Activated CD8-positive, alpha-beta T cell treated with anti-CD3 and anti-CD28 coated beads, Interleukin-2, amount 10 ng/mL, durations not matched to agents 7 days and 5 days (primary cell): ENCODE data around the gene PCLO. TPM values are rescaled to one million over a fixed set of nuclear protein-coding genes. Genes with fewer than 3 reads are reported as not detected.

Source experiments
- ATAC-seq: fragments of 150-1000 bp; cut with Tn5 transposase; one replicate; pipeline ENCODE4 v1.10.0; 2021; ENCODE audit warnings: moderate library complexity
- CTCF ChIA-PET: fragments of 350-600 bp; sonication (Branson Sonifier 250); formaldehyde crosslinking; loops from one replicate; lab custom pipeline; 2021; ENCODE audit warnings: antibody characterized with exemption; lab: Charles Lee
- POLR2A ChIA-PET: fragments of 350-600 bp; sonication (Branson Sonifier 250); formaldehyde crosslinking; loops from one replicate; lab custom pipeline; 2021; ENCODE audit warnings: antibody characterized with exemption; lab: Charles Lee
- DNase-seq: peaks from one replicate; pipeline ENCODE4 v3.0.0-alpha.2; 2020
- H3K27ac Mint-ChIP-seq: one replicate; pipeline ENCODE4 v1.8.0; 2021; ENCODE audit warnings: mild to moderate bottlenecking, mixed read lengths
- H3K27me3 Mint-ChIP-seq: one replicate; pipeline ENCODE4 v1.8.0; 2021; ENCODE audit warnings: low read depth, mixed read lengths
- H3K36me3 Mint-ChIP-seq: one replicate; pipeline ENCODE4 v1.8.0; 2021; ENCODE audit warnings: low read depth, mixed read lengths
- H3K4me1 Mint-ChIP-seq: one replicate; pipeline ENCODE4 v1.8.0; 2021; ENCODE audit warnings: low read depth, mixed read lengths
- H3K4me3 Mint-ChIP-seq: one replicate; pipeline ENCODE4 v1.8.0; 2021; ENCODE audit warnings: mild to moderate bottlenecking, mixed read lengths
- H3K9me3 Mint-ChIP-seq: one replicate; pipeline ENCODE4 v1.8.0; 2022; ENCODE audit warnings: mixed read lengths; ENCODE audit not compliant: insufficient read depth
- total RNA-seq, 2 experiments: library from RNA; stranded (reverse); gene quantifications; one replicate each; pipeline ENCODE4 v1.2.3, GENCODE V29; 2021

Gene PCLO
- total RNA-seq, 2 experiments from 2014 or later, result not detected

DNA sequence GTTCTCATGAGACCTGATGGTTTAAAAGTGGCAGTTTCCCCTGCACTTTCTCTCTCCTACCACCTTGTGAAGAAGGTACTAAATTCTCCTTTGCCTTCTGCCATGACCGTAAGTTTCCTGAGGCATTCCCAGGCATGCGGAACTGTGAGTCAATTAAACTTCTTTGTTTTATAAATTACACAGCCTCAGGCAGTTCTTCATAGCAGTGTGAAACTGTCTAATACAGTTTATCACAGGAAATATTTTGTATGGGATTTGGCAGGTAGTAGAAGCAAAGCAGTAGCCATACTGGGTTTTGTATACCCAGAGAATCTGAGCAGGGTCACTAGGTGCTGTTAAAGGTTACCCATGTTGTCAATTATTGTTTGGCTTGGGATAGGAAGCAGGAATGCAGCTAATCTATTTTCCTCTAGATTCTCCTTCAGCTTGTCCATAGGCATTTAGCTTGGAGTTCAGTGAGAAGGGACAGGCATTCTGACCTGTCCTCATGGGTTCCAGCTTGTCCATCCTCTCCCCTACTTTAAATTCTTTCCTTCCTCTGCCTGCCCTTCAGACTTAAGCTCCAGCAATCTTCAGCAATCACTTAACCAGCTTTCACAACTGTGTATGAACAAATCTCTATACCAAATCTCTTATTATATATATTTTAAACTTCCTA, 186.7 kb downstream of the PCLO start:
- ATAC-seq, result no peak
- DNase-seq, result no peak
- no peak overlapping the region for H3K27ac Mint-ChIP-seq
- no peaks in the 10 kb centered on the region for H3K36me3 Mint-ChIP-seq
- H3K4me3 Mint-ChIP-seq, result no peak overlapping the region
- H3K9me3 Mint-ChIP-seq, result no peaks in the 10 kb centered on the region
- ChIA-PET CTCF (no interaction called here), POLR2A (no interaction called here)
- no peaks in the 10 kb centered on the region for H3K27me3 Mint-ChIP-seq
- no peaks in the 10 kb centered on the region for H3K4me1 Mint-ChIP-seq

DNA sequence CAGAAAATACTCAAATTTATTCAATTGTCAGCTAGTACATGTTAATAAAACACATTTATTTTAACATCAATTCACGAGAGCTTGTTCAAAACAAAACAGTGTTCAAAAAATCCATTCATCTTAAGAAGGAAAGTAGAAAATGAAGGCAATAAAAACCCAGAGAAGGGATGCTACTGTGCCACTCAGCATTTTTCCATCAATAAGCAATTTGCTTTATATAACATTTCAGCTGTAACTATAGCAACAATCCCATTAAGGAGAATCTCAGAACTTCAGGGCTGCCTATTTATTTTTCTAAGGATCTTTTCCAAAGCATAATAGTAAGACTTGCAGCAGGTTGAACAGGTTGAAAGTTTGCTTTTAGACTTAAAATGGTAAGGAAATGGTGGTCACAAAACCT, 190.5 kb downstream of the PCLO start:
- ChIA-PET CTCF (no interaction called here), POLR2A (no interaction called here)
- ATAC-seq (no peak), DNase-seq (no peak)
- no peaks in the 10 kb centered on the region for H3K27me3 Mint-ChIP-seq
- H3K36me3 Mint-ChIP-seq, result no peaks in the 10 kb centered on the region
- H3K4me1 Mint-ChIP-seq, result no peaks in the 10 kb centered on the region
- no peaks in the 10 kb centered on the region for H3K9me3 Mint-ChIP-seq
- H3K27ac Mint-ChIP-seq, result no peak overlapping the region
- no peak overlapping the region for H3K4me3 Mint-ChIP-seq

DNA sequence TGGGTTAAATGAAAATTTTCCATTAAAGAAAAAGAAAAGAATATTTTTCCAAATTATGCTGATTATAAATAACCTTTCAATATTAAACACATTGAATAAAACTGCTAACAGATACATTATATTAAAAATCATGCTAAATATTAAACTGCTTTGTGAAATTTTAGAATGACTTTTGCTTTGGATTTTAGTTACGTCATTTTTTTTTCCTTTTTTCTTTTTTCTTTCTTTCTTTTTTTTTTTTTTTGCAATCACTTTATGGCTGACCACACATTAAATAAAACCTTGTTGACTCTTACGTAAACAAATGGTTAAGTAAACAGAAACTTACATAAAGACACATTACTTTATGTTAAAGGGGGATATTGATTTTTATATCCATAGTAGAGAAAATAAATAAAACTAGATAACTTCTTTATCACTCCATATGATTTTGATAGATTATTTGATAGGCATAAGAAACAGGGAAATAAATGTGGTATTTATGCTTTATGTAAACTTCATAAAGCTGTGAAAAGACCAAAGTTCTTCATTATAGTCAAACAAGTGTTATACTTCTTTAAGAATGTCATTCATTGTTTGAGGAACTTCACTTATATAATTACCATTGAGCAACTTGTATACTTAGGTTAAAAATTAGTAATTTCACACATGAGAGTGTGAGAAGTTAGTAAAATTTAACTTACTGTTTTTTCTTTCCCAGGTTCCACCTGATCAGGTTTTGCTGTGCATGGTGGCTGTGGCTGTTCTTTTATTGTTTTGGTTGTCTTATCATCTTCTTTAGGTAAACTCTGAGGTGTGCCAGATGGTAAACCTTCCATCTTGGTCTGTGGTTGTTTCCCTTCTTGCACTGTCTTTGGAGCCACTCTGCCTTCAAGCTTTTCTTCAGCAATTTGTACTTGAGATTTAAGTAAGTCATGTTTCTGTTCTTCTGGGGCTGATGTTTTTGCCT, 197.3 kb downstream of the PCLO start:
- ATAC-seq, result no peak
- POLR2A ChIA-PET, result no interaction called here
- no peaks in the 10 kb centered on the region for H3K4me1 Mint-ChIP-seq
- no peaks in the 10 kb centered on the region for H3K27me3 Mint-ChIP-seq
- H3K9me3 Mint-ChIP-seq, result no peaks in the 10 kb centered on the region
- no peaks in the 10 kb centered on the region for H3K36me3 Mint-ChIP-seq
- H3K4me3 Mint-ChIP-seq, result no peak overlapping the region
- CTCF ChIA-PET, result no interaction called here
- no peak overlapping the region for H3K27ac Mint-ChIP-seq
- DNase-seq, result no peak

DNA sequence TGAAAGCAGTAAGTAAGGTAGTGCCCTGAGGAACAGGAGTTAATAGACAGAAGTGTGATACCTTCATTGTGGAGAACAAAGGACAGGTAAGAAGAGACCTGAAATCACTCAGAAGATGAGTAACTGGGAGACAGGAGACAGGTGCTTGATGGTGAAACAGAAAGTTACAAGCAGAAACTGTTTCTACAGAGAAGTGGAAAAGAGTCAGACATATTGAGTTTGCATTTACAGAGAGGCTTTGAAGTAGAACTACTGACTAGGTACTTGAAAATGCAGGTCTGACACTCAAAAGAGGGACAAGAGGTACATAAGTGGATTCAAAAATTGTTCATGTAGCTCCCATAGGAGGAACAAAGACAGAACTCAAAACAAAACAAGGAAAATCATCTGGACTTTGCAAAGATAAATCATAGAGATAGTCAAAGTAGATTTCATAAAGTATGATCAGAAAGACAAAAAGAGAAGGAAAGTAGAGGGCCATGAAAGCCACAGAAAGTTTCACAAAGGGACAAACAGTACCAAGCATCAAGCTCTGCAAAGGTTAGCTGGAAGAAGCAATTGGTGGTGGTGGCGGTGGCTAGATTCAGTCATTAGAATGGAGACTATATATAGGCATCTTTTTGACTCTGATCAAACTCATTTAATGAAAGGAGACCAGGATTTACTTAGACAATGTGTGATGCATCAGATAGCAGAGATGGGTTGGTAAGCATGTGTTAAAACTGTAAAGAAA, 198.4 kb downstream of the PCLO start:
- no peak for ATAC-seq
- ChIA-PET POLR2A (no interaction called here), CTCF (no interaction called here)
- H3K27ac Mint-ChIP-seq, result no peak overlapping the region
- no peaks in the 10 kb centered on the region for H3K36me3 Mint-ChIP-seq
- peaks cover 6% of the 10 kb centered on the region for H3K9me3 Mint-ChIP-seq
- H3K4me3 Mint-ChIP-seq, result no peak overlapping the region
- H3K4me1 Mint-ChIP-seq, result no peaks in the 10 kb centered on the region
- DNase-seq, result no peak
- no peaks in the 10 kb centered on the region for H3K27me3 Mint-ChIP-seq

DNA sequence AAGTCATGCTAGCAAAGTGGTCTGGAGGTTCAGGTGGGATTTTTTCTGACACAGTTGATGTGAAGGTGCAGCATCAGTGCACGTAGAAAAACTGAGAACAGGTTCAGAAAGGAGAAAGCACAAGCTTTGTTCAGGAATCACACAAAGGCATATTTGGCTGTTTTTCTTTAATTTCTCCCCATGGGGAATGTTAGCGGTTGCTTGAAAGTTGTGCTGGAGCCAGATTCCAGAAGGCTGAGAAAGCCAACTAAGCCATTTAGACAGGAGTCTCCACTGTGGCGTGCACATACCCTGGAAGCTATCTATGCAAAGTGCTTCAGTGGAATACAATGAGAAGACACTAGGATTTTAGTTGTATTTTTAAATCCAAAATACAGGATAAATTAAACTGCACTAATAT, 201.4 kb downstream of the PCLO start:
- ChIA-PET POLR2A (no interaction called here), CTCF (no interaction called here)
- no peak for DNase-seq
- no peaks in the 10 kb centered on the region for H3K36me3 Mint-ChIP-seq
- peaks cover 6% of the 10 kb centered on the region for H3K9me3 Mint-ChIP-seq
- H3K27ac Mint-ChIP-seq, result no peak overlapping the region
- ATAC-seq, result no peak
- no peak overlapping the region for H3K4me3 Mint-ChIP-seq
- H3K4me1 Mint-ChIP-seq, result no peaks in the 10 kb centered on the region
- H3K27me3 Mint-ChIP-seq, result no peaks in the 10 kb centered on the region

DNA sequence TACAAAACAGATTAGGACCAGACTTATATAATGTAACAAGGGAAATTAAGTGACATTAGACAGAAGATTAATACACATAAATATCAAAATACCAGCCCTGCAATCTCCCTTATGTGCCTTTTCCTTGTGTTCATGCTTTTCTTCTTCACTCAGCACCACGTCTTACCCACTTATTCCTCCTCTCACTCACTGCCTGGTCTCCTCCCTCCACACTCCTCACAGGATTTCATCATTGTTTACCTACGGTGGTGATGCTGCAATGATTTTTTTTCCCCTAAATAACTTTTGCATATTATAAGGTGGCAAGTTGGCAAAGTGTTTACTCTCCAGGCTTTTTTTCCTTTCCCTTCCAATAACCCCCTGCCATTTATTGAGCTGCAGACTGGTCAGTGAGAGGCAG, 203.2 kb downstream of the PCLO start:
- H3K36me3 Mint-ChIP-seq, result no peaks in the 10 kb centered on the region
- H3K9me3 Mint-ChIP-seq, result peaks cover 6% of the 10 kb centered on the region
- CTCF ChIA-PET, result no interaction called here
- no peak overlapping the region for H3K27ac Mint-ChIP-seq
- no peak overlapping the region for H3K4me3 Mint-ChIP-seq
- H3K4me1 Mint-ChIP-seq, result no peaks in the 10 kb centered on the region
- DNase-seq (no peak), ATAC-seq (no peak)
- H3K27me3 Mint-ChIP-seq, result no peaks in the 10 kb centered on the region
- POLR2A ChIA-PET, result interaction anchor here (0.5 kb wide), 1 partner anchor 167 kb away, joined by 3 read pairs; no protein-coding TSS in a partner anchor

DNA sequence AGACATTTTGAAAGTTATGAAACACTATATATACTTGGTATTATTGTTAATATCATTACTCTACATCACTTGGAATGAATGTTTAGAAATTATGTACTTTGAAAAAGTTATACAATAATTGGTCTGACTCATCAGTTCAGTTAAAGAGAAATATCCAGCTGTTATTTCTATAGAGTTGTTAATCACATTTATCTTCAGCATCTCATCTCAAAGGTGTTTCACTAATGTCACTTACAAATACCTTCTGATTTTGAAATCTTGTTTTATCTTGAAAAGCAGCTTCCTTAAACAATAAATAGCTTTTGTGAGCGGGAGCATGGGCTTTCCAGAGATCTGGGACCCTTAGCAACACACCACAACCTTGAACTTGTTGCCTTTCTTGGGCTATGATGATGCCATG, 205.2 kb downstream of the PCLO start:
- no peaks in the 10 kb centered on the region for H3K27me3 Mint-ChIP-seq

DNA sequence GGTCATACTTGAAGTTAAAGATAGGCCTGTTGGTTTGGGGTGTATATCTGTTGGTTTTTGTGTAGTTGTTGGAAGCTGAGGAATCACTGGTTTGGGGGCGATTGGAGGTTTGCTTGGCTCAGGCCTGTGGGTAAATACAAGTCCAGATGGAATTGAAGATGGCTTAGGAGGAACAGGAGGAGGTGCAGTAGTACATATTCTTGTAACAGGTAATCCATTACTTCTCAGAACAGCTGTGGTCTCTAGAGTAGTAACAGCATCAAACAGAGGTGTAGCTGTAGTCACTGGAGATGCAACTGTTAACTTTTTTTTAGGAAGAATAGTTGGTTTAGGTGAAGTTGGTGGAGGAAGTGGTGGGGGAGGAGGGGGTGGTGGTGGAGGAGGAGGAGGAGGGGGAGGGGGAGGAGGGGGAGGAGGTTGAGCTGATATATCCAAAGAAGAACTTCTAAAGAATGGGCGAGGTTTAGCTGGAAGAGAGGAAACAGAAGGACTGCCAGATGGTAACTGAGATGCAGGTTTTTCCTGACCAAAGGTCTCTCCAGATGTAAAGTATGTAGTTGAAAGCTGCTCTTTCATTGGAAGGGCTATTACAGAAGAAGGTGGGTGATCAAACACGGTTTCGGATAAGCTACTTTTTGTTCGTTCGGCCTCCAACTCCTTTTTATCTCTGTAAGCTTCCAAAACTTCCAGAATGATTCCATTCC, 209.2 kb downstream of the PCLO start:
- H3K36me3 Mint-ChIP-seq, result no peaks in the 10 kb centered on the region
- no peak overlapping the region for H3K4me3 Mint-ChIP-seq
- H3K27me3 Mint-ChIP-seq, result no peaks in the 10 kb centered on the region
- no peak for ATAC-seq
- H3K9me3 Mint-ChIP-seq, result no peaks in the 10 kb centered on the region
- CTCF ChIA-PET, result no interaction called here
- POLR2A ChIA-PET, result no interaction called here
- no peaks in the 10 kb centered on the region for H3K4me1 Mint-ChIP-seq
- no peak for DNase-seq
- no peak overlapping the region for H3K27ac Mint-ChIP-seq

More for the DNA sequence above, 205.2 kb downstream of the PCLO start:
- Mint-ChIP-seq H3K9me3 (peaks cover 6% of the 10 kb centered on the region), H3K36me3 (no peaks in the 10 kb centered on the region), H3K27ac (no peak overlapping the region), H3K4me3 (no peak overlapping the region), H3K4me1 (no peaks in the 10 kb centered on the region)
- ChIA-PET POLR2A (no interaction called here), CTCF (no interaction called here)
- no peak for ATAC-seq
- DNase-seq, result no peak

DNA sequence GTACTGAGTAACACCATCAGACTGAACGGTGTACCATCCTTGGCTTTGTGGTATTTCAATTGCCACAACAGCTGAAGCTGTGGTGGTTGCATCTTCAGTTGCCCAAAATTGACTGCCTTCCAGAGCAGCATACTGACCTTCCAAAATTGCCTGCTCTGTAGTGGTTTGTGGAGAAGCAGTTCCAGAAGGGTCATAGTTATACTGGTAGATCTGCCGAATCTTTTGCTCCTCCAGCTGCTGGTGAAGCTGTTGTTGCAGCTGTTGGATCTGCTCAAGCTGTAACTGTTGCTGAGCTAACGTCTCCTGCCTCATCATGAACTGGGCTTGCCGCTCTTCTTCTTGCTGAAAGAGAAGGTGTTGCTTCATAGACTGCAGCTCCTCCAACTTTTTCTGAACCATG, 212.2 kb downstream of the PCLO start:
- H3K27ac Mint-ChIP-seq, result no peak overlapping the region
- ChIA-PET POLR2A (no interaction called here), CTCF (no interaction called here)
- no peaks in the 10 kb centered on the region for H3K36me3 Mint-ChIP-seq
- H3K4me1 Mint-ChIP-seq, result no peaks in the 10 kb centered on the region
- no peaks in the 10 kb centered on the region for H3K27me3 Mint-ChIP-seq
- no peak for DNase-seq
- no peaks in the 10 kb centered on the region for H3K9me3 Mint-ChIP-seq
- no peak for ATAC-seq
- no peak overlapping the region for H3K4me3 Mint-ChIP-seq

DNA sequence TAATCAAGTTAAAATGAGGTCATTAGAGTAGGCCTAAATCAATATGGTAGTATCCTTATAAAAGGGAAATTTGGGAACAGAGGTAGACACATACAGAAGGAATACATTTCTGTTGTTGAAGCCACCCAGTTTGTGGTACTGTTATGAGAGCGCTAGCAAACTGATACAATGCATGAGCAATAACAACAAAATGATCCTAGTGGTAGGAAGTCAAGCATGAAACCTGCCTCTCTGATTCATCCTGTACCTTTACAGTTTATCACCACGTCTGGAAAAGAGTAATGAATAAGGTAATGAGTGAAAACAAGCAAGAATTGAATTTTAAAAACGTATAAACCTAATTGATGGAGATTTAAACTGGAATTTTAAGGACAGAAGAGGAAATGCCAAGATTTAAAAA, 217.2 kb downstream of the PCLO start:
- CTCF ChIA-PET, result no interaction called here
- POLR2A ChIA-PET, result no interaction called here
- DNase-seq, result no peak

DNA sequence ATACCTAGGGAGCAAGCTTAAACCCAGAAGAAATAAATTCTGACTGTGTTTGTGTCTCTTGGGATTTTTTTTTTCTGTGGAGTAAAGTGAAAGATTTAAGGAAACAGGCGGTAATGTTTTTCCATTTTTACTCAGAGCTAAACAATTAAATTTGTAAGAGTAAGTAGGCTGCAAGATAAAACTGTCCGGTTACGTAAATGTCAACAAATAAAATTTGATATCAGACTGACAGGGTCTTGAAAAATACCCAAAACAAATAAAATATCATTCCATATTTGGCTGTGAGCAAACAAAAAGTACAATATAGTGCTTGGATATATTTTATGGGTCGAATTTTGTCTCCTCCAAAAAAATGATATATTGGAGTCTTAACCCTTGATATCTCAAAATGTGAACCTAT, 217.6 kb downstream of the PCLO start:
- Mint-ChIP-seq H3K27me3 (no peaks in the 10 kb centered on the region), H3K9me3 (peaks cover 9% of the 10 kb centered on the region), H3K27ac (no peak overlapping the region), H3K4me1 (no peaks in the 10 kb centered on the region), H3K4me3 (no peak overlapping the region), H3K36me3 (no peaks in the 10 kb centered on the region)
- ChIA-PET POLR2A (no interaction called here), CTCF (no interaction called here)
- ATAC-seq (no peak), DNase-seq (no peak)

More for the DNA sequence above, 217.2 kb downstream of the PCLO start:
- Mint-ChIP-seq H3K27ac (no peak overlapping the region), H3K27me3 (no peaks in the 10 kb centered on the region), H3K36me3 (no peaks in the 10 kb centered on the region), H3K4me3 (no peak overlapping the region), H3K4me1 (no peaks in the 10 kb centered on the region), H3K9me3 (peaks cover 9% of the 10 kb centered on the region)
- no peak for ATAC-seq
